Germinal center (tissue), 1 donor: Measurements from ENCODE around the gene ZNRD2.

Experiments used
- DNase-seq: peaks from one replicate; pipeline ENCODE4 v3.0.0; 2012; ENCODE audit warnings: mixed read lengths, low spot score

The ZNRD2 gene

GRCh38 chr11:65538232-65538914, 31.9 kb upstream of the ZNRD2 start:
- DNase-seq: no peak

GRCh38 chr11:65538915-65539743, 31.1 kb upstream of the ZNRD2 start:
- DNase-seq: no peak

DNA sequence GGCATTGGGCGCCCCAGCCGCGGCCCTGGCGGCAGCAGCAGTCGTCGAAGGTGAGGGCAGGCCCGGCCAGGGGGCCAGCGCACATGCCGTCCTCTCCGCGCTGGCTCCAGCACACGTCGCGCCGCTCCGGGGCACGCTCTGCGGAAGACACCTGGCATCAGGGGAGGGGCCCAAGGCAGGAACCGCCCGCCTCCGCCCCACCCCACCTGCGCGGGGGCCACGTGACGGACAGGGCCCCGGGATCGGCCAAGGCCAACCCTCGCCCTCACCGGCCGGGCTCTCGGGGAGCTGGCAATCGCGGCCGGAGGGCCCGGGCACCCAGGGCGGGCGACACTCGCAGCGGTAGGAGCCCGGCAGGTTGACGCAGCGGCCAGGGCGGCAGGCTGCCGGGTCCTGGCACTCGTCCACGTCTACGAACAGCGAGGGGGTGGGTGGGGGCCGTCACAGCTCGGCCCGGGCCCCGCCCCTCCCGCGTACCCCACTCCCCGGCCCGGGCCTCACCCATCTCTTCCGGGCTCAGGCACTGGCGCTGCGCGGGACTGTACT, 30.5 kb upstream of the ZNRD2 start:
- peak; percentile 85 for DNase-seq

- DNase-seq: peak; percentile 96
These were observed 29.8 kb upstream of the ZNRD2 start for GRCh38 chr11:65540290-65541092.

DNA sequence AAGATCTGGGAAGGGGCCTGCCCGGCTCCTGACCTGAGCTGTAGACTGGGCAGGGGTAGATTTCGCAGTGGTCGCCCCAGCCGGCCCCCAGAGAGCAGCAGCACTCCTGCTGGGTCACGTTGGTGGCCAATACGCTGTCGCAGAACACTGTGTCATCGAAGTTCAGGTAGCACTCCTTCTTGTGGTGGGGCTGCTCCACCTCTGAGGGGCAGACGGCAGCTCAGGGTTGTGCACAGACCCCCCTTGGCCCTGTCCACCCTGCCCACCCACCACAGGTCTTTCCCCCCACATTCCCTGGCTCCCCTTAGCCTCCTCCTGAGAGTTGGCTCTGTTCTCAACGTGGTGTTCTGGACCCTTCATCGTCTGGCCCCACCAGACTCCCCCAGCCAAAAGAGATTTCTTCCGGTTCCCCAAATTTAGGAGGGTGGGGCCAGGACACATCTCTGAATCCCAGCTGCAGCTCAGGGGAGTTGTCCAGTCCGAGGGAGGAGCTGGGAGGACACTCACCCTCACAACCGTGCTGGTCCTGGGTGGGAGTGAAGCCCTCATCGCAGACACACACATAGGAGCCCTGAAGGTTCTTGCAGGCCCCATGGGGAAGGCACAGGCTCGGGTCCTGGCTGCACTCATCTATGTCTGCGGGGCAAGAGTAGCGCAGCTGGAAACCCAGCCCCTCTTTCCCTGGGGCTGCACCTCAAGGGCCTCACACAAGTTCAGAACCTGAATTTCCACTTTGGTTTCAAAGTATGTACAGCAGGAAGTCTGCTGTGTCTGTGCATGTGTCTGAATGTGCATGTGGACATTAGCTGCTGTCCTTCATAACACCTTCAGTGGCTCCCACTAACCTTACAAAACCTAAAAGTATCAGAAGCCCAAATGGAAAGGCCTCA, 28.9 kb upstream of the ZNRD2 start:
- DNase-seq: no peak

GRCh38 chr11:65542738-65543390, 27.4 kb upstream of the ZNRD2 start:
- no peak for DNase-seq

- DNase-seq: no peak
These were observed 24.4 kb upstream of the ZNRD2 start for GRCh38 chr11:65545853-65546216.

GRCh38 chr11:65546217-65546958, 23.9 kb upstream of the ZNRD2 start:
- peak; percentile 97 for DNase-seq

- DNase-seq: no peak
These were observed 22.7 kb upstream of the ZNRD2 start for GRCh38 chr11:65547446-65548125.

DNA sequence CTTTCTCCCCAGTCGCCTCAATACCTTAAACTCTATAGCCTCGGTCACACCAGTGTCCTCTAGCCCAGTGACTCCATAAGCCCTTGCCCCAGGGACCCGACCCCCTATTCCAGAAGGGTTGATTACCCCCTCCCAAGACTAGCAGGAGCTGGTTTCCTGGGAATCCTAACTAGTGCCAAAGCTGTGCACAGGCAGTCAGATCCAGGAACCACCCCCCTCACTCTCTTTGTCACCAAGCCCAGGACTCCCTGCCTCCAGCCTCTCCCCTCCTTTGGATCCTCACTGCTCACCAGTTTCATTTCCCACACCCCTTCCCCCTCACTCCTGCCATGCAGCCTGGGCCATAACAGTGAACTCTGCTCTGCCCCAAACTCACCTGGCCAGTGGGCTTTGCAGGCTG, 21.9 kb upstream of the ZNRD2 start:
- no peak for DNase-seq

- DNase-seq: no peak
These were observed 21.2 kb upstream of the ZNRD2 start for GRCh38 chr11:65549096-65549495.

DNA sequence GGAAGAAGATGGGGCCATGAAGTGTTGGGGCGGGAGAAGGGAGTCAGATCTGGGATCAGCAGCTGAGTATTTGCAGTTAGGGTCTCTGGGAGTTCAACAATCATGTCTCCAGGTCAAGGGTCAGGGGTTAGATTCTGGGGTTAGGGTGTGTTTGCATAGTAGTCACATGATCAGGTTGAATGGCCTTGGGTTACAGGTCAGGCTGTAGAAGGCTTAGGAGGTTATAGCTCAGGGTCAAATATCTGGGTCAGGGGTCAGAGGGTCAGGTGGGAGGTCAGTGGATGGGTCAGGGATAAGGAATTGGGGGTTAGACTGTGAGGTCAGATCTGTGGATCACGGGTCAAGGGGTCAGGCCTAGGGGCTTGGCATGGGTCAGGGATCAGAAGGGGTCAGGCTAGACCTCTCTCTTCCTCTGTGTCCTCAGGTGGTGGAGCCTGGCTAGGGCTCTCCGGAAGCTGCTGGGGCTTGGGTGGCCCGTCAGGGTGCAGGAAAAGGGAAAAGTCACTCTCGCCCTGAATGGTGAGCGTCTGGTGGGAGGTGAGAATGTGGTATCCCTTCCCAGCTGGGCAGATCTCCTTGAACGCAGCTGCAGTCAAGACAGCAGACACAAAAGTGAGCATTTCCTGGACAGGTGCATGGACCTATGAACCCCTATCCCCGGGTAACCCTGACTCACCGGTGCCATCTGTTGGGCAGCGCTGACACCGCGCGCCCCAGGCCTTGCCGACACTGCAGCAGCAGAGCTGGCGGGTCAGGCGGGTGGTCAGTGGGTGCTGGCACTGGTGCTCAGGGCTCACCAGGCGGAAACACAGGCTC, 18.5 kb upstream of the ZNRD2 start:
- DNase-seq: peak; percentile 69

DNA sequence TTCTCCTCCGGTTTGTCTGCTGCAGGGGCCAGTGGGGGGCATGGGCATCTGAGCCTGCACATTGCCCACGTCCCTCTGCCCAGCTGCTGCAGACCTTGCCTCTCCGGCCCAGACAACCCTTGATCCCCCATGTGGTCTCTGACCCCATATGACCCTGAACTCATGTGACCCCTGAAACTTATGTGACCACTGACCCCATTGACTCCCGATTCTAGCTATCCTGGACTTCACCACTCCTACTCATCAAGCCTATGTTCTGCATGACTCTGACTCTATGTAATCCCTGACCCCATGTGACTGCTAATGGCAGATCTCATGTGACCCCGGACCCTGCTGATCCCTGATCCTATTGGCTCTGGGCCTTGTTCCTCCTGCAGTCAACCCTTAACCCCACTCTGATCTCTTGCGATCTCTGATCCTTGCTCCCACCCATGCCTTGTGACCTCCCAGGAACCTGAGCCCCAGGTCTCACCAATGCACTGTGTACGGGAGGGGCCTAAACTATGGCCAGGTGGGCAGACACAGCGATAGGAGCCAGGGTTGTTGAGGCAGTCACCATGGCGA, 17.8 kb upstream of the ZNRD2 start:
- no peak for DNase-seq

GRCh38 chr11:65553301-65554001, 16.8 kb upstream of the ZNRD2 start:
- DNase-seq: no peak

GRCh38 chr11:65554057-65554818, 16.0 kb upstream of the ZNRD2 start:
- DNase-seq: no peak

DNA sequence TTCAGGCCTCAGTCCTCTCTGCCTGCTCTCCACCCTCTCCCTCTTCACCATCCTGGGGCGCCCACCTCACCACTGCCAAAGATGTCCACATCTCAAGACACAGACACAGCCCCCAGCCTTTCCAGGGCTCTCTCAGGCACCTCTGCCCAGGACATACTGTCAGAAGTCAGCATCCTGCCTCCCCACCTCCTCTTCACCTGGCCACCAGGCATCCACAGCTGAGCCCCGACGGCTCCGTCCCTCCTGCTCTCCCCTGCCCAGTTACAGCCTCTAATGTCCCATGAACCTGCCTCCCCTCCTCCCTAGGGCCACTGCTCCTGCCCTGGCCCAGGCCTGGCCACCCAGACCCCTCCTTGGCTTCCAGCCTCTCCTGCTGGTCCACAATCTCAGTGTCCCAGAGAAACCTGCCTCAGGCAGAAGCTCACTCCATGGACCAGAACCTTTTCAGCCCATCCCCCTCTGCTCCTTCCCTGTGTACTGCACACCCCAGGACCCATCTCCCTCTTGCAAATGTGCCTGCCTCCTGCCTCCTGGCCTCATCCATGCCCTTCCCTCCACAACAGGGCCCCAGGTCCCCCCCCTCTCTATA, 15.3 kb upstream of the ZNRD2 start:
- DNase-seq: no peak
